Neural crest cell (in vitro differentiated cells): Measurements from ENCODE around the gene PLN. TPM values are rescaled to one million over a fixed set of nuclear protein-coding genes. Genes with fewer than 3 reads are reported as not detected.
A peak's percentile ranks its signal among the peaks of the same experiment; 100 is the strongest.

ENCODE experiments used
- DNase-seq: peaks from one replicate; pipeline ENCODE4 v3.0.0; 2021; ENCODE audit warnings: low read depth, mixed read lengths, low spot score
- H3K27ac Mint-ChIP-seq: one replicate; pipeline ENCODE4 v1.8.0; 2021; ENCODE audit warnings: mild to moderate bottlenecking, mixed read lengths; ENCODE audit not compliant: unreplicated experiment
- H3K27me3 Mint-ChIP-seq: 2 replicates; pipeline ENCODE4 v1.8.0; 2021; ENCODE audit warnings: low read depth, mild to moderate bottlenecking, mixed read lengths
- H3K36me3 Mint-ChIP-seq: 2 replicates; pipeline ENCODE4 v1.8.0; 2021; ENCODE audit warnings: low read depth, mild to moderate bottlenecking, mixed read lengths
- H3K4me1 Mint-ChIP-seq: 2 replicates; pipeline ENCODE4 v1.8.0; 2021; ENCODE audit warnings: mixed read lengths
- H3K4me3 Mint-ChIP-seq: one replicate; pipeline ENCODE4 v1.8.0; 2021; ENCODE audit warnings: mild to moderate bottlenecking, mixed read lengths
- H3K9me3 Mint-ChIP-seq: 2 replicates; pipeline ENCODE4 v1.8.0; 2021; ENCODE audit warnings: mixed read lengths
- total RNA-seq: library from RNA; stranded (reverse); gene quantifications from 2 replicates; pipeline ENCODE4 v1.2.1, GENCODE V29; 2021
- TF ChIP-seq, protein P1 (sequence below): fragments of 200-600 bp; sonication (generic); conservative IDR thresholded peaks from 2 replicates; pipeline ENCODE4 v1.5.0; 2021; ENCODE audit warnings: antibody characterized with exemption, mild to moderate bottlenecking

The PLN gene
- total RNA-seq, 1 donor from 2014 or later, result not detected

DNA sequence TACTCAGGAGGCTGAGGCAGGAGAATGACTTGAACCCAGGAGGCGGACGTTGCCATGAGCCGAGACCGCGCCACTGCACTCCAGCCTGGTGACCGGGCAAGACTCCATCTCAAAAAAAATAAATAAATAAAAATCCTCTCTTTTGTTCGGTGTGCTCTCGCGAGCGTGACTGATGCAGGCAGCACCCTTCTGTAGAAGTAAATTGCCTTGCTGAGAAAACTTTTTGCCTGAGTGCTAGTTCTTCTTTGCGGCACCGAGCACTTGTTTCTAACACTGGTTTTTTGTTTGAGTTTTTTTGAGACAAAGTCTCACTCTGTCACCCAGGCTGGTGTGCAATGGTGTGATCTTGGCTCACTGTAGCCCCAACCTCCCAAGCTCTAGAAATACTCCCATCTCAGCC is 30.5 kb downstream of the PLN start:
- Mint-ChIP-seq H3K4me1 (peaks cover 8% of the 10 kb centered on the region), H3K27ac (no peak overlapping the region), H3K4me3 (no peak overlapping the region), H3K27me3 (no peaks in the 10 kb centered on the region), H3K36me3 (peaks cover 43% of the 10 kb centered on the region), H3K9me3 (peaks cover 13% of the 10 kb centered on the region)
- TF ChIP-seq, protein P1, sequence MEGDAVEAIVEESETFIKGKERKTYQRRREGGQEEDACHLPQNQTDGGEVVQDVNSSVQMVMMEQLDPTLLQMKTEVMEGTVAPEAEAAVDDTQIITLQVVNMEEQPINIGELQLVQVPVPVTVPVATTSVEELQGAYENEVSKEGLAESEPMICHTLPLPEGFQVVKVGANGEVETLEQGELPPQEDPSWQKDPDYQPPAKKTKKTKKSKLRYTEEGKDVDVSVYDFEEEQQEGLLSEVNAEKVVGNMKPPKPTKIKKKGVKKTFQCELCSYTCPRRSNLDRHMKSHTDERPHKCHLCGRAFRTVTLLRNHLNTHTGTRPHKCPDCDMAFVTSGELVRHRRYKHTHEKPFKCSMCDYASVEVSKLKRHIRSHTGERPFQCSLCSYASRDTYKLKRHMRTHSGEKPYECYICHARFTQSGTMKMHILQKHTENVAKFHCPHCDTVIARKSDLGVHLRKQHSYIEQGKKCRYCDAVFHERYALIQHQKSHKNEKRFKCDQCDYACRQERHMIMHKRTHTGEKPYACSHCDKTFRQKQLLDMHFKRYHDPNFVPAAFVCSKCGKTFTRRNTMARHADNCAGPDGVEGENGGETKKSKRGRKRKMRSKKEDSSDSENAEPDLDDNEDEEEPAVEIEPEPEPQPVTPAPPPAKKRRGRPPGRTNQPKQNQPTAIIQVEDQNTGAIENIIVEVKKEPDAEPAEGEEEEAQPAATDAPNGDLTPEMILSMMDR, result no peak
- no peak for DNase-seq

DNA sequence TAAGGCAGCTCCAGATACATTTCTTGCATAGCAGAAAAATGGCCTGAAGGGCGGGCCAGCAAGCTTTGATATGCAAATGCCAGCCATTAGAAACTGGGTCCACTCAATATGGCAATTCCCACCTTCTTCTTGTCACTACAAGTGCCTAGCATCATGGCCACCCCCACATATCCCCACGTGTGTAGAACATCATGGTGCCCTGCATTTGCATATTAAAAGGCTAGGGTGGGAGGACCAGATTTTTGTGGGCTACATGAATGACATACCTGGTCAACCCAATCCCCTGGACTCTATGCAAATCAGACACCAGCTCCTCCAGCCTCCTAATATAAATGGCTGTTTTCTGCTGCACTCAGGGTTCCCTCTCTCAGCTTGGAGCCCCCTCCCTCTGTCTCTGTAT is 31.7 kb downstream of the PLN start:
- peaks cover 33% of the 10 kb centered on the region for H3K36me3 Mint-ChIP-seq
- peaks cover 3% of the 10 kb centered on the region for H3K4me1 Mint-ChIP-seq
- H3K4me3 Mint-ChIP-seq, result no peak overlapping the region
- TF ChIP-seq, protein P1, result no peak
- peaks cover 9% of the 10 kb centered on the region for H3K9me3 Mint-ChIP-seq
- no peak overlapping the region for H3K27ac Mint-ChIP-seq
- no peaks in the 10 kb centered on the region for H3K27me3 Mint-ChIP-seq
- no peak for DNase-seq

DNA sequence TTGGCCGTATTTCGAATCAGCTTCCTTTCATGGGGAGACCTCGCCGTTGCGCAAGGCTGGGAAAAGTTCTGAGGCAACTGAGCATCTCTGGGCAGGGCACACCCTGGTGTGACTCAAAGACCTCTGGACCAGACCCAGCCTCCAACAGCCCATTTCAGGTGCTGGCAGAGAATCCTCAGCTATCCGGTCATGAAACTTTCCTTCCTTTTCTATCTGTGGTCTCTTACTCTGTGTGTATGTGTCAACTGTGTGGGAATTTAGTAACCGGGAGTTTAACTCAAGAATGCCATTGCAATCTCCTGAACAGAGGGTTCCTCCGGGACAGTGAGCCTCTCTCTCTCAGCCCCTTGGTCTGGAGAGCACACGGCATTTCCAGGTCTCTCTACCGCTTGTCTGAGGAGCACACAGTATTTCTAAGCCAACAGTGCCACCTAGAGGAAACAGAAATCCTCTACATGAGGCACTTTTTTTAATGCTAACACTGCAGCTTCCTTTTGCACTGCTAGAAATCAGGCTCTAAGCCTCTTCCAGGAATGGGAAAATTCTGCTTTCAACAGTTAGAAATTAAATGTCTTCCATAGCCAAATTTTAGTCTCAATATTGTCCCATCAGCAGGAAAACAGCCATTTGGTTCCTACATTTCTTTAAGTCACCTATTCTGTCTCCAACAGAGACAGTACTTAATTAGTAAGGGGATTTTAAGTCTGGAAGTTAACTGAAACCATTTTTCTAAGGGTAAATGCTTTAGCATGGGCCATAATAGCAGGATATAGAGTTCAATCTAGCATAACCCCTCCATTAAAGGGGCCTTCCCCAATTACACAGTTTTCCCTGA is 32.7 kb downstream of the PLN start:
- Mint-ChIP-seq H3K9me3 (peaks cover 7% of the 10 kb centered on the region), H3K27ac (no peak overlapping the region), H3K4me3 (no peak overlapping the region), H3K36me3 (peaks cover 25% of the 10 kb centered on the region), H3K4me1 (peaks cover 3% of the 10 kb centered on the region), H3K27me3 (no peaks in the 10 kb centered on the region)
- TF ChIP-seq, protein P1, result peak; percentile 84
- peak; percentile 14 for DNase-seq

DNA sequence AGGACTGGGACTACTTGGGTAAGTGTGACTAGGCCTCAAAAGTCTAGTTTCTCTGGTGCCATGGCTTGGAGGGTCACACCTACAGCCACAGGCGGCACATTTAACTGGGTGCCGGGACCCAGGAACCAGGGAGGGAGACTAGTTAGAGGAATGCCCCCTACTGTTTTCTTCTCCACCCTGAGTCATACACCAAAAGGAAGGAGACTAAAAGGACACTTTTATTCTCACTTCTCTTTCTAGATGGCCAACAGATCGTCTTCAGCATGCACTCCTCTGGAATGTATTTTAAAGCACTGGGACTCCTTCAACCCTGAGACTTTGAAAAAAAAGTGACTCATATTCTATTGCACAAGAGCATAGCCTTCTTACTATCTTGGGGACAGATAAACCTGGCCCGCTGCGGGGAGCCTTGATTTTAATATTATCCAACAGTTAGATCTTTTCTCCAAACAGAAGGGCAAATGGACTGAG is 33.4 kb downstream of the PLN start:
- Mint-ChIP-seq H3K9me3 (peaks cover 2% of the 10 kb centered on the region), H3K27me3 (no peaks in the 10 kb centered on the region), H3K4me3 (no peak overlapping the region), H3K27ac (no peak overlapping the region), H3K4me1 (peaks cover 3% of the 10 kb centered on the region), H3K36me3 (peaks cover 17% of the 10 kb centered on the region)
- DNase-seq, result no peak
- TF ChIP-seq, protein P1, result no peak

DNA sequence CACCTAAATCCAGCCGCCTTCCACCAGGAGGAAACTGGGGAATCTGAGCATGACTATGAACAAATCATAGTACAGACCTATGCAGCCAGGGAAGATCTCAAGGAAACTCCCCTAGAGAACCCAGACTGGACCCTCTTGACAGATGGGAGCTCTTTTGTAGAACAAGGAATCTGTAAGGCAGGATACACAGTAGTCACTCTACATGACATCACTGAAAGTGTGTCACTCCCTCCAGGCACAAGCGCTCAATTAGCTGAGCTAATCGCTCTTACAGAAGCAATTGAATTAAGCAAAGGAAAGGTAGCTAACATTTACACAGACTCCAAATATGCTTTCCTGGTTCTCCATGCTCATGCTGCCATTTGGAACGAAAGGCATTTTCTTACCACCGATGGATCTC is 36.8 kb downstream of the PLN start:
- no peak overlapping the region for H3K27ac Mint-ChIP-seq
- H3K9me3 Mint-ChIP-seq, result peaks cover 2% of the 10 kb centered on the region
- no peak overlapping the region for H3K4me3 Mint-ChIP-seq
- TF ChIP-seq, protein P1, result no peak
- peaks cover 7% of the 10 kb centered on the region for H3K4me1 Mint-ChIP-seq
- H3K27me3 Mint-ChIP-seq, result no peaks in the 10 kb centered on the region
- DNase-seq, result no peak
- H3K36me3 Mint-ChIP-seq, result peaks cover 4% of the 10 kb centered on the region
